Ureter (tissue), 1 donor: ENCODE results near the gene GRPEL2. TPM values are rescaled to one million over a fixed set of nuclear protein-coding genes. Genes with fewer than 3 reads are reported as not detected.
A peak's percentile ranks its signal among the peaks of the same experiment; 100 is the strongest.

ENCODE experiments used
- DNase-seq: peaks from one replicate; pipeline ENCODE4 v3.0.0-alpha.2; 2020; ENCODE audit warnings: low spot score
- total RNA-seq: library from RNA; stranded (reverse); gene quantifications from one replicate; pipeline ENCODE4 v1.2.4, GENCODE V29; 2023
- donor health status: DM: yes; HTN: yes; CAD: no.

The GRPEL2 gene
- total RNA-seq, 1 donor from 2014 or later: 14.4 TPM

- DNase-seq: no peak
Observed at GRCh38 chr5:149319174-149319573, 26.1 kb upstream of the GRPEL2 start.

GRCh38 chr5:149320791-149321330 is 24.4 kb upstream of the GRPEL2 start:
- peak; percentile 93 for DNase-seq

GRCh38 chr5:149322518-149322917 is 22.8 kb upstream of the GRPEL2 start:
- DNase-seq: no peak

GRCh38 chr5:149323210-149323609 is 22.1 kb upstream of the GRPEL2 start:
- DNase-seq: no peak

- no peak for DNase-seq
Observed at GRCh38 chr5:149323621-149324205, 21.6 kb upstream of the GRPEL2 start.

- no peak for DNase-seq
Observed at GRCh38 chr5:149324641-149325040, 20.7 kb upstream of the GRPEL2 start.

GRCh38 chr5:149325166-149325735 is 20.0 kb upstream of the GRPEL2 start:
- DNase-seq: no peak

- no peak for DNase-seq
Observed at GRCh38 chr5:149325894-149326293, 19.4 kb upstream of the GRPEL2 start.

GRCh38 chr5:149326611-149327010 is 18.7 kb upstream of the GRPEL2 start:
- DNase-seq: no peak

GRCh38 chr5:149328177-149328576 is 17.1 kb upstream of the GRPEL2 start:
- no peak for DNase-seq

GRCh38 chr5:149333711-149334443 is 11.4 kb upstream of the GRPEL2 start:
- no peak for DNase-seq

GRCh38 chr5:149337736-149338135 is 7.6 kb upstream of the GRPEL2 start:
- no peak for DNase-seq

GRCh38 chr5:149338364-149338763 is 6.9 kb upstream of the GRPEL2 start:
- DNase-seq: no peak

GRCh38 chr5:149340920-149341319 is 4.4 kb upstream of the GRPEL2 start:
- DNase-seq: no peak

- no peak for DNase-seq
Observed at GRCh38 chr5:149341876-149342275, 3.4 kb upstream of the GRPEL2 start.

- no peak for DNase-seq
Observed at GRCh38 chr5:149344151-149344550, 1.1 kb upstream of the GRPEL2 start.

- DNase-seq: no peak
Observed at GRCh38 chr5:149345892-149346222, 558 bp downstream of the GRPEL2 start.

- no peak for DNase-seq
Observed at GRCh38 chr5:149348518-149348917, 3.2 kb downstream of the GRPEL2 start.

- DNase-seq: no peak
Observed at GRCh38 chr5:149349382-149349781, 4.1 kb downstream of the GRPEL2 start.

GRCh38 chr5:149352169-149352568 is 6.9 kb downstream of the GRPEL2 start:
- no peak for DNase-seq

- DNase-seq: no peak
Observed at GRCh38 chr5:149353911-149354310, 8.6 kb downstream of the GRPEL2 start.

- no peak for DNase-seq
Observed at GRCh38 chr5:149355688-149356087, 10.4 kb downstream of the GRPEL2 start.

- DNase-seq: no peak
Observed at GRCh38 chr5:149356391-149356790, 11.1 kb downstream of the GRPEL2 start.
